HG03354 (cell line): Measurements from ENCODE around the gene PTPRJ.

Source experiments
- ATAC-seq: cut with Tn5 transposase; IDR thresholded peaks from one replicate; pipeline ENCODE4 v1.9.1; 2021; ENCODE audit warnings: mild to moderate bottlenecking; ENCODE audit not compliant: unreplicated experiment, poor library complexity, severe bottlenecking

Gene PTPRJ

GRCh38 chr11:48083421-48083820 lies 103.1 kb downstream of the PTPRJ start:
- ATAC-seq = no peak

- no peak for ATAC-seq
These were observed 105.3 kb downstream of the PTPRJ start for GRCh38 chr11:48085688-48086087.

GRCh38 chr11:48087422-48087821 lies 107.1 kb downstream of the PTPRJ start:
- ATAC-seq = no peak

- no peak for ATAC-seq
These were observed 107.8 kb downstream of the PTPRJ start for GRCh38 chr11:48087974-48088681.

GRCh38 chr11:48088682-48089050 lies 108.3 kb downstream of the PTPRJ start:
- no peak for ATAC-seq

DNA sequence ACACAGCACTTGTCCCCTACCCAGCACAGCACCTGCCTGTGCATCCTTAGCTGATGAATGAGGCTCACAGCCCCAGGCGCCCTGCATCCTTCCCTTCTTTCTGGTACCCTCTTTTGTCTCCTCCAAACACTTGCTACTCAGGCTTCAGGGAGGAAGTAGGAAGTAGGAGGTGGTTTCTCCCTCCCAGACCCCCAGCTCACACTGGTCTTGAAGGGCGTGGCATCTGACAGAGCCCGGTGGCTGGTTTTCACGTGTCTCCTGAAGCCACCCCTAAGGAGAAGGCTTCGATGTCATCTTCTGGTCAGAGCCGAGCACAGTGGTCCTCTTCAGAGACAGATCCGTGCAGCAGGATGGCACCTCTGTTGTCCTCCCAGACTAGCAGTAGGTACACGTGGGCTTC lies 109.8 kb downstream of the PTPRJ start:
- no peak for ATAC-seq

GRCh38 chr11:48091426-48092102 lies 111.2 kb downstream of the PTPRJ start:
- ATAC-seq = no peak

- no peak for ATAC-seq
These were observed 113.0 kb downstream of the PTPRJ start for GRCh38 chr11:48093323-48093722.

DNA sequence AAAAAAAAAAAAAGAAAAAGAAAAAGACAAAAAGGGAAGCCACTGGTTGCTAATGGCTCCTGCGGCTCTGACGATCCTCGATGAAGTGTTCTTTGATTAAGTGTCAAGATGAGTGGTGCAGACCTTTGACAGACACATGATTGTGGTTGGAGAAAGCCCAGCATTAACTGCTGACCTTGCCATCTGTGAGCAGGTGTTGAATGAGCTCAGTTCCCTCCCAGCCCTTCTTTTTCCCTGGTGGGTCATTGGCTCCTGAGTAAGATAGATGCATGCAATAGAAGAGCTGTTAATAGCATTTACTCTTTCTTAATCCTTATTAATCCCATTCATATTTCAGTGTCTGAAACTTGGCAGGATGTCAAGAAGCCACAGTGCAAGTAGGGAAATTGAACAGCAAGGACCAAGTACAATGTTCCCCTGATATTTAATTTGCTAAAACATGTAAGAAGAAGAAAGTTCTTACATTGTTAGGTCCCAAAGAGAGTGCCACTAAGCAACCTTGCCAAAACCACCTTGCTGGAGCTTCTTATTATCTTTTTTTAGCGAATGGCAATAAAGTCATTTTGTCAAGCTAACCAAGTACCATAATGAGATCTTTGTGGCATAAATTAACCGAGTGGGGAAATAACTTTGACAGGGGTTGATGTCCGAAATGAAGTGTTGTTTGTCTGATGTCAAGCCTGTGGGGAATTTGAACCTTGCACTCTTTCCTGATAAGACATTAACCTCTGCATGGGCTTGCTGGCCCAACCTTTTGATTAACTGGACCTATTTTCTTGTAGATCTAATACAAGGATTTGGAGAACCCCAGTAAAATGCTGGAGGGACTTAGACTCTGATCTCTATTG lies 113.7 kb downstream of the PTPRJ start:
- ATAC-seq = no peak

GRCh38 chr11:48094643-48095339 lies 114.4 kb downstream of the PTPRJ start:
- no peak for ATAC-seq

DNA sequence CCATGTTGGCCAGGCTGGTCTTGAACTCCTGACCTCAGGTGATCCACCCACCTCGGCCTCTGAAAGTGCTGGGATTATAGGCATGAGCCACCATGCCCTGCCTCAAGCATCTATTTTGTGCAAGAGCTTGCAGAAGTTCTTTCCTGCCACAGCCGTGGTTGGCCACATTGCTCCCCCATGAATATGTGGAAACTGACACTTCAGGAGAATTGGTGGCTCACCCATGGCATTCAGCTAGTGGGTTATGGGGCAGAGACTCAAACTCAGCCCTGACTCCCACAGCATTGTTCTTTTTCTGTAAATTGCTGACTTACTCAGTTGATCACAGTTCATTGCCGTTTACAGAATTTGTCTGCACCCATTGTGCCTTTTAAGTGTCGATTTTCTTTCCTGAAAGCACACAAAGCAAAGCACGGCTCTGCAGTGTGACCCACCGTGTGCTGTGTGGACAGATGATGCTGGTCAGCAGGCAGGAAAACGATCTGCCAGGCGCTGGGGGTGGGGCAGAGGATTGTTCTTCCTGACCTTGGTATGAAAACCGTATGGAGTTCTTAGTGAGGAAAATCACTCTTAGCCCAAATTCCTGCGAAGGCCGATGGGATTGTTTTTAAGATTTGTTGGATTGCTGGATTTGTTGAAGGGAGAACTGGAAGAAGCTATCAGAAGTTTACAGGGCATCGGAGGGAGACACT lies 115.6 kb downstream of the PTPRJ start:
- ATAC-seq = no peak

DNA sequence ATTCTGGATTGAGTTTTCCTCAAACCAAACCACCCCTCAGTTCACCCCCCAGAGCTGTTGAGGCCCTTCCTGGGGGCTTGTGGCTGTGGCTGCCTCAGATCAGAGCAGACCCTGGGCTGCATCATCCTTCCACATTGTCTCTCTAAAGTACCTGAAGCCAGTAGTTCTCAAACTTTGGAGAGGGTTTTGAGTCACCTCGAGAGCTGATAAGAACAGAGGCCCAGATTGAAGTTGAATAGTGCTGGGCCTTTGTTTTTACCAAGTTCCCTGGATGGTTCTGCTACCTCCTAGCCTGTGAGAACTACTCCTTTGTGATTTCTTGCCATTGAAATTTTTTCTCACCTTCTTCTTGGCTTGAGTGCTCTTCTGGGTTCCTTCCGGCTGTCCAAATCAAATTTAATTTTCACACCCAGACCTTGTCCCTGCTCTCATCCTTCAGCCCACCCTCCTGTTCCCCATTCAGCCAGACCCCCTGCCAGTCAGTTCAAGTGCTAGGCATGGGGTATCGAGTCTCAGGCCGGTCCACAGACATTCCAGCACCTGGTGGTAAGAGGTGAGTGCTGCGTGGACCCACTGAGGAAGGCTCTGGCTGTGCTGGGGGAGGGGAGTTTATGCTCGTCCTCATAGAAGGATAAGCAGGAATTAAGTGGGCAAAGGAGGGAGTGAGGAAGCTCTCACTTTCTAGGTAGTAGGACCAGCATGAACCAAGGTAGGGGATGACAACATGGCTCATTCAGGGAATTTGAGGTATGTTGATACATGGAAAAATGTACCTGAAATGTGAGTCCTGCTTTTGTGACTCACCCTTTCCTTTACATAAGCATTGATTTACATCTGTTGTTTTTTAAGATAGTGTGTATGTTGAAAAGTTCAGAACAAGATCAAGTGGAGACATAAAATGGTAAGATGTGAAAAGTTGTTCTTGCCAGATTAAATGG lies 116.5 kb downstream of the PTPRJ start:
- ATAC-seq = no peak

GRCh38 chr11:48098024-48098423 lies 117.7 kb downstream of the PTPRJ start:
- no peak for ATAC-seq

DNA sequence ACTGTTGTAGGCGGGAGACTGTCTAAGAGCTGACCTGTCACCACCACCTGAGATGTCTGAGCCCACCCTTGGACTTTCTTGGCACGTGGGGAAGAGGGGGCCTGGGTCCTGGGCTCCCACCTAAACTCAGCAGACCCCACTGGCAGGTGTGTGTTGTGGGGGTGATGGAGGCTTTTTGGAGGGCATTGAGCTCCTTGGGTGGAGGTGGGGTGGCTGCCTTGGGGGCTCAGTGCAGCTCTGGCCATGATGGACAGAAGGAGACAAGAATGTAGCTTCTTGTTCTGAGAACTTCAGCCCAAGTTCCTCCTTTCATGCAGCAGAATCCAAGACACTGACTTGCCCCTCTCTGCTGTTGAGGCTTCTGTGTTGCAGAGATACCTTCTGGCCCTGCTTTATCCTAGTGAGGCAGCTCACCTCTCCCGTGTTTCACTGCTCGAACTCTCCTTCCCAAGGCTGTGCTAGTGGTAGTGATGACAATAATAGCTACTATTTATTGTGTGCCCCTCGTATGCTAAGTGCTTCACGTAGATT lies 119.6 kb downstream of the PTPRJ start:
- no peak for ATAC-seq

GRCh38 chr11:48101044-48101733 lies 120.8 kb downstream of the PTPRJ start:
- ATAC-seq = no peak

DNA sequence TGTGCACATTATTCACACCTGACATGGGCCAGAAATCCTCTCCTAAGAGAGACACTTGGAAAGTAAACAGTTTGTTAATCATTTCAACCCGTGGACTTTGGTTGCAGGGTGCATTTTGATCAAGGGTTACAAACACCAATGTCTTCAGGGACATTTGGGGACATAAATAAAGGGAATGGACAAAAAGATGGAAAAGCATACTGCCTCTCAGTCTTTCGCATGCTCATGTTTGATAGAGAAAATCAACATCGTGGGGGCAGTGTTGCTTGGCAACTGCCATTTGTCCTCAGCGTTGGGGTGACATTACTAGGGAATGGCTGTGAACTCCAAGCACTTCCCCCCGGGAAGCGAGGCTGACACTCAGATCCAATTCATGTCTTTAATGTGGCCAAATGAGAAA lies 121.6 kb downstream of the PTPRJ start:
- ATAC-seq = no peak

- ATAC-seq = no peak
These were observed 123.5 kb downstream of the PTPRJ start for GRCh38 chr11:48103621-48104567.
